Stimulated activated CD8-positive, alpha-beta memory T cell treated with anti-CD3 and anti-CD28 coated beads, Interleukin-7, amount 100 ng/mL, for 48 hours (primary cell): Measurements from ENCODE around the gene C10orf120.

ENCODE experiments used
- DNase-seq, 2 donors: peaks; one replicate each; pipeline ENCODE4 v3.0.0-alpha.2; 2020; ENCODE audit warnings: low read depth in 1 of 2; ENCODE audit errors: extremely low read depth in 1 of 2

Gene C10orf120

DNA sequence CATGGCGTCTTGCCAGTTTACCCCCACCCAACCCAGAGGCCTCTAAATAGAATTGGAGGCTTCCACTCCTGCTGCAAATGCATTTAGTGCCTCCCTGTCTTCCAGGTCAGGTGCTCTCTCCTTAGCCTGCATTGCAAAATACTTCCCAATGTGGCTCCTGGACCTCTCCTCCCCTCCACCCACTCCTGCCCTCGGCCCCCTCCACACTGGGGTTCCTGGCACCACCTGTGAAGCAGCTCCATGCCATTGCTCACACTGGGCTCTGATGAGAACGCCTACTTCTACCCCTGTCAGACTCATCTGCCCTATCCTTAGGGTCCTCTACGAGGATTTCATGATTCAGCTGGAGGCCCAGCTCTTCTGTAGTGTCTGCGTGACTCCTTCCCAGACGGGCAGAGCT, 37.4 kb downstream of the C10orf120 start:
- DNase-seq: no peak

DNA sequence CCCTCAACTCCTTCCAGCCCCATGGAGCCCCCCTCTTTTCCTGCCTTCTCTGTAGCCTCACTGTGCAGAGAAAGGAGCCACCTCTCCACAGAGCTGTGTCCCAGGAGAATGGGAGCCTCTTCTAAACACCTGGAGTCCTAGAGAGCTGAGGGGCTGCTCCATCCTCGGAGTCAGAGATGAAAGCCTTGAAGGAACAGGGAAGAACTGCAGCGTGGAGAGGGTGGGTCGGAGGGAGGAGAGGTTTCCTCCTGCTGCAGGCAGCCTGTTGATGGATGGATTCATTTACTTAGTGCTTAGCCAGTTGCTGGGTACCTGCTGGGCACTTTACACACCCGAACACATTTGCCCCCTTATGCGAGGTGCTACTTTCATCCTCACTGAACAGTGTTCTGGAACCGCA, 39.0 kb downstream of the C10orf120 start:
- no peak for DNase-seq

DNA sequence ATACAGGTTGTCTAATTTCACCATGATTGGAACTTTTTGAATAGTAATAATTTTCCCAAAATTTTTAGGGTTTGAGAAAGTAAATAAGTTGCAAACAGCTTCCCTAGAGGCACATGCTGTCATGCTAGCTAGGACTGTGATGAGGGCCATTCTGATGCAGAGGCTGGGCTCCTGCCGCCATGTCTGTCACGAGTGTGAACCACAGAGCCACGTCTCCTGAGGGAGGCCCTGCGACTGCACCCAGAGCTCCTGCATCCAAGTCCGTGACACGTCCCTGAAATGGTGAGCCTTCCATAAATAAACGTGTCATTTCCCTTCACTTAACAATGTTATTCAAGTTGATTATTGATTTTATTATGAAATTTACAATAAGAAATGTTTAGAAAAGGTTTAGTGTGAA, 40.0 kb downstream of the C10orf120 start:
- no peak for DNase-seq

DNA sequence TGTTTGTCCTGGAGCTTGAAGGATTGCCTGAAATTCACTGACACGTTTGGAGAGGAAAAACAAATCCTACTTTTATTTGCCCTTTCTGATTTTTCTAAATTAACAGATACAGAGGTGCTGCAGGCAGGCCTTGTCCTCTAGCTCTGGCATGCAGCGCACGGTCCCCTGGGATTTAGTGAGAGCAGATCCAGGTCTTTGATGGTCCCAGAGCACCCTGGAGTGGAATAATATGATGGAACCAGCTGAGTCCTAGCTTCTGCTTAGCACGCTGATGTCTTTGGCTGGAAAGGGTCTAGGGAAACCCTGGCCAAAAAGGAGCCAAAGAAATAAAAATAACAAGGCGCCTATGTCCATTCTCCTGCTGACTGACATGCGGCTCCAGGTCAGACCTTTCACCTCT, 40.5 kb downstream of the C10orf120 start:
- no peak for DNase-seq

DNA sequence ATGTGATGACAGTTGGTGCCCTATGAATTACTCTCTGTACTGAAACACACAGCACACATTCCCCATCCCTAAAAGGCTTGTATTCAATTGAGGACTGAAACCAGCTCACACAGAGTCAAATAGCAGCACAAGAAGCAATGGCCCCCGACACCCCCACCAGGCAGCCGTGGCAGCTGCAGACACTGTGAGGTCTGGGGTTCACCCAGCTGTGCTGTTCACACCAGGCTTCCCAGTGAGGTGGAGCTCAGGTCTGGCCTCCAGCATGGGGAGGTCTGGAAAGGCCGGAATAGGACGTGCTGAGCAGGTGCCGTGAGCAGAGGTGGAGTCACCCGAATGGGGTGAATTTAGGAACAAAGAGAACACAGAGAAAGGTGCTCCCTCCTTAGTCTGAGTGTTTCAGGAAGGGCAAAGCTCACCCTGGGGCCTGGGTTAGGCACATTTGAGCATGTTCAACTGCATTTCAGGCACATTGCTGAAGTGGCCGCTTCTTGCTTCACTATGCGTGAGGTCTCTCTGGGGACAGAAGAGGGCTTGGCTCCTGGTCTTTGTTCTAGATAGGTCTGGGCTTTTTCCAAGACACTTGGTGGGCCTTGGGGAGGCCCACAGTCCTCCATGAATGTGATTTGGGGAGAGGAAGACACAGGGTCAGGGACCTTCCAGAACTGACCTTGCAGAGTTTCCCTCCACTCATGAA, 41.1 kb downstream of the C10orf120 start:
- no peak for DNase-seq

DNA sequence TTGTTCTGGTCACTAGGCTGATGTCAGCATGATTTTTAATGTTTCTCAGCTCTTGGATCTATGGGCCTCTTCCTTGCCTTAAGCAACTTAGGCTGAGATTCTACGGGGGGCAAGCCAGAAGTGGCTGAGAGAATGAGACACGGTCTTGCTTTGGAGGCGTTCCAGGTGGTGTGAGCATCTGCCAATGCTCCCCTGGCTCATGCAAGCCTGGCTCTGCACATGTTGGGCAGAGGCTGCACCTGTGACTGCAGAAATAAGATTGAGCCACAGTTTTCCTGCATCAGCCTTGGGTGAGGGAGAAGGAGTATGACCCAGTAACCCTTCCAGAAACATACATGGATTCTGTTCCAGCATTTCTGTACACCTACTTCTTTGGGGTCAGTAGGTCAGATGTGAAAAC, 41.9 kb downstream of the C10orf120 start:
- no peak for DNase-seq

DNA sequence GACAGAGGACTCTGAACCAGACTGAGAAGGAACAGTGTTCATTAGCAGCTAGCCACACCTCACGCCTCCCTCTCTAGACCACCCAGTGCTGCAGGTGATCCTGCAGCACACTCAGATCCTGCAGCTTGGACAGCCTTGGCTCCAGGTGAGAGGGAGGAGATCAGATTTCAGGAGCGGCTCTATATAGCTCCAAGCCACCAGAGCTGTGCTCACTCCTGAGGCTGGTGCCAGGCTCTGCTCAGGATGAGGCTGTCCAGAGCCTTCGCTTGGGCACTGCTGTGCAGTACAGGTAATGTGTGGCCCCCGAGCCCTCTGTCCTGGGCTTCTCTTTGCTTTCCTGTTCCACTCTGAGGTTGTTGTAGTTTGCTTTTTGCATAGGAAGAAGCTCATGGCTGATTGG, 42.4 kb downstream of the C10orf120 start:
- no peak for DNase-seq

DNA sequence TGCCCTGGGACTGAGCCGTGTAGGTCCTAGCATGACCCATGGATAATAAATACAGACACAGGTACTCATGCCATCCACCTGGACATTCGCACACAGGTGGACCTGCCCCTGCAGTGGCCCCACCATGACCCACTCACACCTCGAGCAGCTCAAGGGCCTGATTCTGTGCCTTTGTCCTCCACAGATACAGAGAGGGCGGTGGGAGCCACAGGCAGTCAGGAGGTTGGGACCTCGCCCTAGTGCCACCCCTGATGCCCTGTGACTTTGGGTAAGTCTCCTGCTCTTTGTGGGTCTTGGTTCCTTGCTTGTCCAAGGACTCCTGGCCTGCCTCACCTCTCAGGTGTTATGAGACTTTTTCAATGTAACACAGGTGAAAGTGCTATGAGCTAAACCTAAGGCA, 42.9 kb downstream of the C10orf120 start:
- DNase-seq: no peak

DNA sequence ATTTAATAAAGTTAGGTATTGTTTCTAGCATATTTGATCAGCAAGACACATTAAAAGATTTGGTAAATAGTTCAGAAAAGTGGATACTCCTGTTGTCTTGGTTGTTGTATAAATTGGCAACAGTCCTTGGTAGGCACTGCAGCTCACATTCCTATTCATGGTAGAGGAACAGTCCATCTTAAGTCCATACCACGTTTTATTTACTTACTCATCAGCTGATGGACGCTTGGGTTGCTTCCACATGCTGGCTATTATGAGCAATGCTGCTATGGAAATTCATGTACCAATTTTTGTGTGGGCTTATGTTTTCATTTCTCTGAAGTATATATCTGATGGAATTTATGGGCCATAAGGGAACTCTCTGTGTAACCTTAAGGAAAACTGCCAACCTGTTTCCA, 43.3 kb downstream of the C10orf120 start:
- DNase-seq: no peak

DNA sequence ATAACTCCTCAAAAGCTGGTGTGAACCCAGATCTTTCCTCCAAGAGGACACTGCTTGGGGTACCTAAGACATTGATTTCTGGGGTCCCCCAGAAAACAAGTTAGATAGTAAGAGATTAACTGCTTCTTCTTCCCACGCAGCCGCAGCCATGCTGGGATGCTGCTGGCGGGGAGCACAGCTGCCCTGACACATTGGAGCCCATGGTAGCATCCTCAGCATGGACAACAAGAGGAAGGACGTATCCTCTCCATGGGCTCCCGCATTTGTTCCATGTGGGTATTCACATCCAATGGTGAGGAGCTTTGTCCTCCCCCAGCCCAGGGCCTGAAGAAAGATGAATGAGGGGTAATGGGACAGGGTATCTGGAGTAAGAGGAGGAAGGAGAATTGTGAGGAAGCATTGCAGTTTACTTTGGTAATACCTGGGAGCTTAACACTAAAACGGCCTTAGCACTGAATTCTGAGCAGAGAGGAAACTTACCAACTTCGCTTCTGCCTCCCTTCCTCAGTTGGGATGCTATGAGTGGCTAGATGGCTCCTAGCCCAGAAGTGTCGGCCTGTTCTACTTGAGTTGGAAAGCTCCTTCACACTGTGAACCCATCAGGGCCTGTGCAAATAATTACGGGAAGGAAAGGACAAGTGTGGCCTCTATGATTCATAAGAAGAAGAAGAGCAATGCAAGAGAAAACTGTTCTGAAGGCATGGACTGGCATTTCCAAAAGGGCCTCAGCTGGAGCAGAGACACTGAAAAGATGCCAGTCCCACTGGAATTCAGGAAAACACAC, 43.9 kb downstream of the C10orf120 start:
- no peak for DNase-seq

DNA sequence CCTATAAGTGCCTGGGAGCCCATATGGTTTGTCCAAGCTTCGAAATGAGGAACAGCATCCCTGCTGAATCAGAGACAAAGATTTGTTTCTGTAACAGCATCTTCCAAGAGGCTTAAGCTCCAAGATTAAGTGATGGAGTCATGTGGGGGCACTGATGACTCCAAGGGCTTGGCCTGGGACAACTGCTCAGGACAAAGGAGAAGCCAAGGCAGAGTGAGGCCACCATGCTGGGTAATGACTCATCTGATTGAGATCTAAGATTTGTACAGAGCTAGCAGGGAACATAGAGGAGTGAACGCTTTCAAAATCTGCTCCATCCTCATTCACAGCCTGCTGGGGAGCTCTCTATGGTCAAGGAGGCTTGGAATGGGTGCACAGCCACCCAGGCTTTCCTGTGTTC, 49.3 kb downstream of the C10orf120 start:
- no peak for DNase-seq

DNA sequence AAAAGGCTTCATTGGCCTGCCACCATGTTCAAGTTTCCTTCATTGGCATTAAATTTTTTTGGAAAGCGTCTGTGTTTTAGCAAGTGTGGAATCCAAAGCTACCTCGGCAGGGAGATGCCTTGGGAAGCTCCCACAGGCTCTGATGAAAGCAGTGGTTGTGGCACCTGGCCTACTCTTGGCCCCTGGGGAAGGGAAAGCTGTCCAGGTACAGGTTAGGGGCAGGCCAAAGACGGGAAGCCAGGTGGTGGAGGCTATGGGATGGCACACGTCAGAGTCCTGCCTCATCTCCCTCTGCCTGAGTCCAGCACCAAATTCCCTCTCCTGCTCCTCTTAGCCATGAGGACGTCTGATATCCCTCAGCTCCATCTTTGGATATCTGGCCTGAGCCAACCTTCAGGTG, 49.7 kb downstream of the C10orf120 start:
- DNase-seq: no peak

DNA sequence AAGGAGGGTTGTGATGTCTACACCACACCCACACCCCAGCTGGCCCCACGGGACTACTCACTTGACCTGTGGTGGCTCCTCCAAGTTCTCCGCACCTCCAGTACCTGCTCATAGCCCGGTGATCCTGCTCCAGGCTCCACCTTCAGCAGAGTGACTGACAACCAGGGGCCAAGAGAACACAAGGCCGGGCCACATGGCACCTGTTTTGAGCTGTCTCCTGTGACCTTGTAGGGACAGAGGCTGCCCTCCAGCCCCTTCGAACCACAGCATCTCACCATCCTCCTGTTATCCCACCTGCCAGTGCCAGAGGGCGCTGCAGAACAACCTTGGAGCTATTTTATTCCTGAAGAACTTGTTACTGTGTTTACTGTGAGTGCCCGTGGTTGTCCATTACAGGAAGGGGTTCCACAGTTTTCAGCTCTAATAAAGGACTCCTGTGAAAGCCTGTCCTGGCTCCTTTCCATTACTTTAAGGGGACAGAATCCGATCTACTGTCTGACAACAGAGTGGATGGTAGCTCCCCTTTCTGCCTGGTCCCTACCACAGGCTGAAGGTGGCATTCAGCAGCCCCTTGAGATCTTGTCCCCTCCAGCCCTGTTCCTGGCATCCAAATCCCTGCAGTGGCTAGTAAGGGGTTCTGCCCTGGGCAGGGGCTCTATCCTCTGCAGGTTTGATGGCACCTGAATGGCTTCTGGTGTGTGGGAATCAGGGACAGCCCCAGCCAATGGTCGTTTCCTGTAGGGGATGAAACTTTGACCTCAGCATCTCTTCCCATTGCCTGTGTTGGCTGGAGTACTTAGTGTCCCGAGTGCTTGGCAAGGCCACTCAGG, 50.8 kb downstream of the C10orf120 start:
- DNase-seq: no peak
